Adipocyte (in vitro differentiated cells): ENCODE measurements around the gene APBB1.

ENCODE experiments used
- DNase-seq: peaks from one replicate; pipeline ENCODE4 v3.0.0-alpha.2; 2015; ENCODE audit warnings: low read depth
- H3K27me3 ChIP-seq: replicated peaks from 2 replicates; pipeline ENCODE4 v1.7.0; 2013; ENCODE audit warnings: mild to moderate bottlenecking, low read length, moderate library complexity; ENCODE audit not compliant: control insufficient read depth, insufficient read depth
- H3K36me3 ChIP-seq: 2 replicates; pipeline ENCODE4 v1.7.0; 2013; ENCODE audit warnings: low read length, mild to moderate bottlenecking, moderate library complexity; ENCODE audit not compliant: control insufficient read depth, insufficient read depth, severe bottlenecking
- H3K4me1 ChIP-seq: 2 replicates; pipeline ENCODE4 v1.7.0; 2013; ENCODE audit warnings: mild to moderate bottlenecking, low read length, moderate library complexity; ENCODE audit not compliant: control insufficient read depth, insufficient read depth
- H3K4me3 ChIP-seq: 2 replicates; pipeline ENCODE4 v1.7.0; 2013; ENCODE audit warnings: mild to moderate bottlenecking, low read length, moderate library complexity
- H3K9ac ChIP-seq: 2 replicates; pipeline ENCODE4 v1.7.0; 2013; ENCODE audit warnings: mild to moderate bottlenecking, low read length, moderate library complexity
- H3K9me3 ChIP-seq: 2 replicates; pipeline ENCODE4 v1.7.0; 2013; ENCODE audit warnings: mild to moderate bottlenecking, low read length, moderate library complexity; ENCODE audit not compliant: control insufficient read depth

The APBB1 gene

GRCh38 chr11:6389905-6390717 lies 28.8 kb downstream of the APBB1 start, which contains the start of gene SMPD1:
Gene SMPD1 (plus strand): TSS chr11:6390474. CDS start chr11:6390599, 125 bp downstream.
- Histone ChIP-seq H3K27me3 (no peaks in the 10 kb centered on the region), H3K4me3 (peak within 1 kb of the TSS; percentile 98), H3K36me3 (peaks cover 14% of the 10 kb centered on the region), H3K4me1 (peaks cover 29% of the 10 kb centered on the region), H3K9me3 (no peaks in the 10 kb centered on the region), H3K9ac (peak within 1 kb of the TSS; percentile 95)
- peak; percentile 94 for DNase-seq

- Histone ChIP-seq H3K27me3 (no peaks in the 10 kb centered on the region), H3K9me3 (no peaks in the 10 kb centered on the region), H3K9ac (no peak overlapping the region), H3K36me3 (peaks cover 4% of the 10 kb centered on the region), H3K4me1 (peaks cover 29% of the 10 kb centered on the region), H3K4me3 (no peak overlapping the region)
- no peak for DNase-seq
Observed at GRCh38 chr11:6388748-6389147, 30.1 kb downstream of the APBB1 start.

GRCh38 chr11:6387811-6388599 lies 30.9 kb downstream of the APBB1 start:
- DNase-seq: peak; percentile 45
- H3K9me3 ChIP-seq: no peaks in the 10 kb centered on the region
- no peaks in the 10 kb centered on the region for H3K27me3 ChIP-seq
- peaks cover 29% of the 10 kb centered on the region for H3K4me1 ChIP-seq
- H3K4me3 ChIP-seq: no peak overlapping the region
- no peaks in the 10 kb centered on the region for H3K36me3 ChIP-seq
- no peak overlapping the region for H3K9ac ChIP-seq

- peaks cover 17% of the 10 kb centered on the region for H3K4me1 ChIP-seq
- no peaks in the 10 kb centered on the region for H3K27me3 ChIP-seq
- no peak overlapping the region for H3K9ac ChIP-seq
- no peak overlapping the region for H3K4me3 ChIP-seq
- H3K36me3 ChIP-seq: no peaks in the 10 kb centered on the region
- no peaks in the 10 kb centered on the region for H3K9me3 ChIP-seq
- no peak for DNase-seq
Observed at GRCh38 chr11:6385046-6385777, 33.7 kb downstream of the APBB1 start.

- H3K4me1 ChIP-seq: peaks cover 19% of the 10 kb centered on the region
- H3K9me3 ChIP-seq: no peaks in the 10 kb centered on the region
- H3K9ac ChIP-seq: peak overlapping the region; percentile 42
- H3K27me3 ChIP-seq: no peaks in the 10 kb centered on the region
- no peak for DNase-seq
- H3K36me3 ChIP-seq: no peaks in the 10 kb centered on the region
- H3K4me3 ChIP-seq: no peak overlapping the region
Observed at GRCh38 chr11:6378640-6378989, 40.3 kb downstream of the APBB1 start.

GRCh38 chr11:6377902-6378639 lies 40.8 kb downstream of the APBB1 start:
- H3K27me3 ChIP-seq: no peaks in the 10 kb centered on the region
- peak overlapping the region; percentile 42 for H3K9ac ChIP-seq
- H3K4me3 ChIP-seq: no peak overlapping the region
- DNase-seq: no peak
- H3K9me3 ChIP-seq: no peaks in the 10 kb centered on the region
- H3K36me3 ChIP-seq: no peaks in the 10 kb centered on the region
- peaks cover 19% of the 10 kb centered on the region for H3K4me1 ChIP-seq

- H3K4me1 ChIP-seq: peaks cover 10% of the 10 kb centered on the region
- no peak for DNase-seq
- no peaks in the 10 kb centered on the region for H3K36me3 ChIP-seq
- no peak overlapping the region for H3K9ac ChIP-seq
- no peak overlapping the region for H3K4me3 ChIP-seq
- no peaks in the 10 kb centered on the region for H3K27me3 ChIP-seq
- H3K9me3 ChIP-seq: no peaks in the 10 kb centered on the region
Observed at GRCh38 chr11:6371825-6372224, 47.1 kb downstream of the APBB1 start.

GRCh38 chr11:6365659-6366058 lies 53.2 kb downstream of the APBB1 start:
- Histone ChIP-seq H3K4me1 (peaks cover 1% of the 10 kb centered on the region), H3K9me3 (no peaks in the 10 kb centered on the region), H3K36me3 (no peaks in the 10 kb centered on the region), H3K9ac (no peak overlapping the region), H3K27me3 (peaks cover 5% of the 10 kb centered on the region), H3K4me3 (no peak overlapping the region)
- no peak for DNase-seq

- Histone ChIP-seq H3K4me3 (no peak overlapping the region), H3K9me3 (no peaks in the 10 kb centered on the region), H3K36me3 (no peaks in the 10 kb centered on the region), H3K27me3 (peaks cover 5% of the 10 kb centered on the region), H3K9ac (no peak overlapping the region), H3K4me1 (peaks cover 10% of the 10 kb centered on the region)
- DNase-seq: peak; percentile 90
Observed at GRCh38 chr11:6362873-6363678, 55.8 kb downstream of the APBB1 start.

- Histone ChIP-seq H3K9ac (no peak overlapping the region), H3K36me3 (no peaks in the 10 kb centered on the region), H3K4me3 (no peak overlapping the region), H3K4me1 (peaks cover 17% of the 10 kb centered on the region), H3K27me3 (peaks cover 5% of the 10 kb centered on the region), H3K9me3 (no peaks in the 10 kb centered on the region)
- no peak for DNase-seq
Observed at GRCh38 chr11:6362185-6362872, 56.6 kb downstream of the APBB1 start.
